Measurements from ENCODE around the gene DNAH17.

The DNAH17 gene

GRCh38 chr17:78571329-78571728 lies 5.9 kb downstream of the DNAH17 start:
- no peak for DNase-seq

GRCh38 chr17:78568494-78569115 lies 8.6 kb downstream of the DNAH17 start:
- no peak for DNase-seq

GRCh38 chr17:78567991-78568390 lies 9.2 kb downstream of the DNAH17 start:
- no peak for DNase-seq

GRCh38 chr17:78566947-78567346 lies 10.2 kb downstream of the DNAH17 start:
- DNase-seq: no peak

- no peak for DNase-seq
Observed at GRCh38 chr17:78563189-78564145, 13.7 kb downstream of the DNAH17 start.

GRCh38 chr17:78562734-78563133 lies 14.5 kb downstream of the DNAH17 start:
- no peak for DNase-seq

- DNase-seq: no peak
Observed at GRCh38 chr17:78561166-78561565, 16.0 kb downstream of the DNAH17 start.

GRCh38 chr17:78560731-78561130 lies 16.5 kb downstream of the DNAH17 start:
- no peak for DNase-seq

GRCh38 chr17:78559749-78560368 lies 17.3 kb downstream of the DNAH17 start:
- DNase-seq: no peak

- DNase-seq: no peak
Observed at GRCh38 chr17:78558989-78559388, 18.2 kb downstream of the DNAH17 start.

GRCh38 chr17:78558181-78558850 lies 18.9 kb downstream of the DNAH17 start:
- no peak for DNase-seq

GRCh38 chr17:78557598-78558039 lies 19.6 kb downstream of the DNAH17 start:
- no peak for DNase-seq

- DNase-seq: no peak
Observed at GRCh38 chr17:78556812-78557211, 20.4 kb downstream of the DNAH17 start.

GRCh38 chr17:78555746-78556401 lies 21.3 kb downstream of the DNAH17 start:
- DNase-seq: no peak

GRCh38 chr17:78550464-78550863 lies 26.7 kb downstream of the DNAH17 start:
- DNase-seq: no peak

- no peak for DNase-seq
Observed at GRCh38 chr17:78548725-78549124, 28.5 kb downstream of the DNAH17 start.

- DNase-seq: no peak
Observed at GRCh38 chr17:78547035-78547434, 30.2 kb downstream of the DNAH17 start.

- no peak for DNase-seq
Observed at GRCh38 chr17:78546476-78546875, 30.7 kb downstream of the DNAH17 start.

GRCh38 chr17:78544881-78545755 lies 32.1 kb downstream of the DNAH17 start:
- DNase-seq: no peak

- DNase-seq: no peak
Observed at GRCh38 chr17:78541488-78542206, 35.5 kb downstream of the DNAH17 start.

GRCh38 chr17:78539781-78540180 lies 37.4 kb downstream of the DNAH17 start:
- no peak for DNase-seq
